GM04503 (cell line): Measurements from ENCODE around the gene CNNM2.
"Not testable (repeated sequence)": the region's sequence is repeated elsewhere in the genome, so short reads cannot be mapped to it uniquely, and the experiment has no call there.

Experiments used
- DNase-seq: peaks from one replicate; pipeline ENCODE4 v3.0.0-alpha.2; 2012; ENCODE audit warnings: low read depth

The CNNM2 gene

GRCh38 chr10:102926842-102927241, 8.7 kb downstream of the CNNM2 start:
- DNase-seq: no peak

- DNase-seq: no peak
Observed at GRCh38 chr10:102927311-102928010, 9.4 kb downstream of the CNNM2 start.

- not testable (repeated sequence) for DNase-seq
Observed at GRCh38 chr10:102928442-102928841, 10.3 kb downstream of the CNNM2 start.

GRCh38 chr10:102930720-102931119, 12.6 kb downstream of the CNNM2 start:
- no peak for DNase-seq

GRCh38 chr10:102931643-102932042, 13.5 kb downstream of the CNNM2 start:
- no peak for DNase-seq

GRCh38 chr10:102935505-102935904, 17.4 kb downstream of the CNNM2 start:
- DNase-seq: no peak

- DNase-seq: no peak
Observed at GRCh38 chr10:102935939-102936605, 18.0 kb downstream of the CNNM2 start.

- no peak for DNase-seq
Observed at GRCh38 chr10:102941401-102941800, 23.3 kb downstream of the CNNM2 start.

GRCh38 chr10:102945449-102945848, 27.4 kb downstream of the CNNM2 start:
- DNase-seq: no peak

GRCh38 chr10:102945962-102946361, 27.9 kb downstream of the CNNM2 start:
- DNase-seq: no peak

GRCh38 chr10:102946992-102947391, 28.9 kb downstream of the CNNM2 start:
- no peak for DNase-seq

- no peak for DNase-seq
Observed at GRCh38 chr10:102948176-102948575, 30.1 kb downstream of the CNNM2 start.

- DNase-seq: no peak
Observed at GRCh38 chr10:102948786-102949185, 30.7 kb downstream of the CNNM2 start.

- no peak for DNase-seq
Observed at GRCh38 chr10:102949916-102950315, 31.8 kb downstream of the CNNM2 start.

- no peak for DNase-seq
Observed at GRCh38 chr10:102951316-102951715, 33.2 kb downstream of the CNNM2 start.

GRCh38 chr10:102959360-102959759, 41.3 kb downstream of the CNNM2 start:
- DNase-seq: no peak

GRCh38 chr10:102960157-102960556, 42.1 kb downstream of the CNNM2 start:
- no peak for DNase-seq

GRCh38 chr10:102962267-102962666, 44.2 kb downstream of the CNNM2 start:
- DNase-seq: no peak

- DNase-seq: no peak
Observed at GRCh38 chr10:102962951-102963755, 45.1 kb downstream of the CNNM2 start.

GRCh38 chr10:102963756-102964025, 45.6 kb downstream of the CNNM2 start:
- DNase-seq: no peak

GRCh38 chr10:102964064-102964463, 46.0 kb downstream of the CNNM2 start:
- not testable (repeated sequence) for DNase-seq

GRCh38 chr10:102964713-102965112, 46.6 kb downstream of the CNNM2 start:
- DNase-seq: no peak

GRCh38 chr10:102965311-102965851, 47.3 kb downstream of the CNNM2 start:
- DNase-seq: no peak
